Body of pancreas (tissue), 4 donors: ENCODE results near the gene MPND.

Experiments
- CTCF ChIP-seq, 7 experiments: fragments of 450-650 bp in 4 of 7; fragments of 200-600 bp in 3 of 7; sonication (generic) in 3 of 7; IDR thresholded peaks; one replicate each; pipeline ENCODE4 v1.5.1; 2016 to 2019; ENCODE audit warnings: antibody characterized with exemption in 7 of 7
- POLR2A ChIP-seq, 3 donors: fragments of 450-650 bp; IDR thresholded peaks; one replicate each; pipeline ENCODE4 v1.6.1; 2016; ENCODE audit warnings: antibody characterized with exemption in 3 of 3, mild to moderate bottlenecking in 2 of 3

- TF ChIP-seq CTCF (IDR thresholded peaks at IDR 0.05) (peak in 1 of 7 experiments; percentile 18), POLR2A (IDR thresholded peaks at IDR 0.05) (peak in 1 of 3 donors; percentile 33)
Measured at GRCh38 chr19:4343370-4344307, at the start of gene MPND.
